OCI-LY3 (cell line): Measurements from ENCODE around the gene WFS1.

Experiments
- EZH2phosphoT487 ChIP-seq: fragments of 200-600 bp; shearing (Covaris generic); IDR thresholded peaks from 2 replicates; pipeline ENCODE4 v1.6.1; 2018; ENCODE audit warnings: antibody characterized with exemption, mixed run types, low read depth
- TF ChIP-seq, protein P1 (sequence below): fragments of 200-600, 300-600 bp; sonication (generic); IDR thresholded peaks from 2 replicates; pipeline ENCODE4 v1.5.1; 2014; ENCODE audit warnings: antibody characterized with exemption, low read length, low read depth

GRCh38 chr4:6335040-6335590 is 65.5 kb downstream of the WFS1 start:
- no peak for TF ChIP-seq EZH2phosphoT487
- TF ChIP-seq, protein P1, sequence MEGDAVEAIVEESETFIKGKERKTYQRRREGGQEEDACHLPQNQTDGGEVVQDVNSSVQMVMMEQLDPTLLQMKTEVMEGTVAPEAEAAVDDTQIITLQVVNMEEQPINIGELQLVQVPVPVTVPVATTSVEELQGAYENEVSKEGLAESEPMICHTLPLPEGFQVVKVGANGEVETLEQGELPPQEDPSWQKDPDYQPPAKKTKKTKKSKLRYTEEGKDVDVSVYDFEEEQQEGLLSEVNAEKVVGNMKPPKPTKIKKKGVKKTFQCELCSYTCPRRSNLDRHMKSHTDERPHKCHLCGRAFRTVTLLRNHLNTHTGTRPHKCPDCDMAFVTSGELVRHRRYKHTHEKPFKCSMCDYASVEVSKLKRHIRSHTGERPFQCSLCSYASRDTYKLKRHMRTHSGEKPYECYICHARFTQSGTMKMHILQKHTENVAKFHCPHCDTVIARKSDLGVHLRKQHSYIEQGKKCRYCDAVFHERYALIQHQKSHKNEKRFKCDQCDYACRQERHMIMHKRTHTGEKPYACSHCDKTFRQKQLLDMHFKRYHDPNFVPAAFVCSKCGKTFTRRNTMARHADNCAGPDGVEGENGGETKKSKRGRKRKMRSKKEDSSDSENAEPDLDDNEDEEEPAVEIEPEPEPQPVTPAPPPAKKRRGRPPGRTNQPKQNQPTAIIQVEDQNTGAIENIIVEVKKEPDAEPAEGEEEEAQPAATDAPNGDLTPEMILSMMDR, result no peak
